Measurements from ENCODE around the gene LRRTM3. TPM values are rescaled to one million over a fixed set of nuclear protein-coding genes. Genes with fewer than 3 reads are reported as not detected.
A peak's percentile ranks its signal among the peaks of the same experiment; 100 is the strongest.

The LRRTM3 gene
- total RNA-seq, 1 experiment from 2014 or later: 0.96 TPM

DNA sequence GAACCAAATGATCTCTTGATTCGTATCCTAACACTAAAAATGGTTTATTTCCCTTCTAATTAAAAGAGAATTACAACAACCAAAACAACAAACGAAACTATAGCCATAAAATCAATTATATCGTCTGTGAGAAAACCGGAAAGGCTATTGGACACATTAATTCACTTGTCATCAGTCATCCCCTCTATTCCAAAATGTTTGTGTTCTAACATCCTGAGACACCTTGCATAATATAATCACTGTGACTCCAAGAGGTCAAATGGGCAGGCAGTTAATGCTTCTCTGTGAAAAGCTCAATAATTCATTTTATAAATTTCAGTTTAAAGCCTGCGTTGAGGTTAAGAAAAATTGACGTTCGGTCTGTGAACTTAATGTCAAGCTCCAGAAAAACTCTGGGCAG, 463 bp upstream of the LRRTM3 start:
- TF ChIP-seq, protein P1, sequence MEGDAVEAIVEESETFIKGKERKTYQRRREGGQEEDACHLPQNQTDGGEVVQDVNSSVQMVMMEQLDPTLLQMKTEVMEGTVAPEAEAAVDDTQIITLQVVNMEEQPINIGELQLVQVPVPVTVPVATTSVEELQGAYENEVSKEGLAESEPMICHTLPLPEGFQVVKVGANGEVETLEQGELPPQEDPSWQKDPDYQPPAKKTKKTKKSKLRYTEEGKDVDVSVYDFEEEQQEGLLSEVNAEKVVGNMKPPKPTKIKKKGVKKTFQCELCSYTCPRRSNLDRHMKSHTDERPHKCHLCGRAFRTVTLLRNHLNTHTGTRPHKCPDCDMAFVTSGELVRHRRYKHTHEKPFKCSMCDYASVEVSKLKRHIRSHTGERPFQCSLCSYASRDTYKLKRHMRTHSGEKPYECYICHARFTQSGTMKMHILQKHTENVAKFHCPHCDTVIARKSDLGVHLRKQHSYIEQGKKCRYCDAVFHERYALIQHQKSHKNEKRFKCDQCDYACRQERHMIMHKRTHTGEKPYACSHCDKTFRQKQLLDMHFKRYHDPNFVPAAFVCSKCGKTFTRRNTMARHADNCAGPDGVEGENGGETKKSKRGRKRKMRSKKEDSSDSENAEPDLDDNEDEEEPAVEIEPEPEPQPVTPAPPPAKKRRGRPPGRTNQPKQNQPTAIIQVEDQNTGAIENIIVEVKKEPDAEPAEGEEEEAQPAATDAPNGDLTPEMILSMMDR (conservative IDR thresholded peaks at IDR 0.05): no peak
- peaks cover 3 to 7% of the 10 kb centered on the region in 2 experiments; a peak in 3 of 5 replicates for H3K9me3 Mint-ChIP-seq
- no peak overlapping the region for H4K5ac ChIP-seq (ENCODE audit: insufficient read length, low read depth, low read length)
- peak overlapping the region in 2 of 3 experiments; percentile 83 to 91; a peak in 4 of 7 replicates for H3K27ac Mint-ChIP-seq
- no peak overlapping the region for H2AK5ac ChIP-seq (ENCODE audit: insufficient read length, low read length)
- H3K9ac ChIP-seq (ENCODE audit: extremely low read depth, insufficient read length, low read length): no peak overlapping the region
- H2BK20ac ChIP-seq (ENCODE audit: low read depth, low read length, poor library complexity, severe bottlenecking): no peak overlapping the region
- H2BK120ac ChIP-seq (ENCODE audit: low read depth, low read length, poor library complexity, severe bottlenecking): no peak overlapping the region
- no peak for DNase-seq
- peaks cover 0 to 11% (median 7%) of the 10 kb centered on the region in 3 experiments; a peak in 4 of 7 replicates for H3K36me3 Mint-ChIP-seq (ENCODE audit: insufficient read depth in 1 of 3, low read depth in 3 of 3)
- peaks cover 2% of the 10 kb centered on the region; the same call in 1 of the 2 replicates for H3K27me3 ChIP-seq (ENCODE audit: insufficient read depth, low read length)
- H3K9me3 ChIP-seq (ENCODE audit: control insufficient read depth, low read depth, low read length): no peaks in the 10 kb centered on the region
- peak overlapping the region; percentile 82 for H3K4me2 ChIP-seq (ENCODE audit: insufficient read depth, insufficient read length, low read length)
- H4K8ac ChIP-seq (replicated peaks; ENCODE audit: insufficient read length, low read depth, low read length): no peak overlapping the region
- H3K56ac ChIP-seq (ENCODE audit: insufficient read length, low read depth, low read length): no peak overlapping the region
- no peak overlapping the region for H3K27ac ChIP-seq (ENCODE audit: insufficient read length, low read depth, low read length)
- H3K14ac ChIP-seq (ENCODE audit: insufficient read depth, low read length): no peak overlapping the region
- H3K79me1 ChIP-seq (ENCODE audit: insufficient read depth, low read depth, low read length, poor library complexity, severe bottlenecking): no peaks in the 10 kb centered on the region
- peaks cover 35% of the 10 kb centered on the region for H3K27me3 Mint-ChIP-seq (ENCODE audit: low read depth)
- H4K91ac ChIP-seq (ENCODE audit: insufficient read length, low read depth, low read length): no peak overlapping the region
- peak overlapping the region; percentile 57 to 79 for H3K4me3 Mint-ChIP-seq
- H3K4me1 ChIP-seq (ENCODE audit: insufficient read depth, low read length): peaks cover 13% of the 10 kb centered on the region
- no peak overlapping the region for H2BK15ac ChIP-seq (ENCODE audit: low read depth, low read length)
- no peak overlapping the region for H2BK12ac ChIP-seq (ENCODE audit: insufficient read length, low read depth, low read length)
- no peak overlapping the region for H3K18ac ChIP-seq (ENCODE audit: insufficient read length, low read depth, low read length)
- H4K20me1 ChIP-seq (ENCODE audit: control insufficient read depth, insufficient read depth, insufficient read length): no peaks in the 10 kb centered on the region
- peaks cover 47 to 59% of the 10 kb centered on the region in 2 experiments for H3K4me1 Mint-ChIP-seq
- no peak overlapping the region for H3K23ac ChIP-seq (ENCODE audit: insufficient read length, low read depth, low read length)
- H3K4ac ChIP-seq (ENCODE audit: low read depth, low read length): no peak overlapping the region
- no peak overlapping the region for H2BK5ac ChIP-seq (ENCODE audit: insufficient read length, low read length)
- no peak overlapping the region for H3T11ph ChIP-seq (ENCODE audit: low read length)
- H3K79me2 ChIP-seq (ENCODE audit: insufficient read depth, low read length): no peaks in the 10 kb centered on the region
- no CpG with 5 or more reads among the region's 7 CpGs for WGBS (ENCODE audit: extremely low coverage, insufficient read length, low lambda C conversion rate)
- peaks cover 10% of the 10 kb centered on the region for H3K23me2 ChIP-seq (ENCODE audit: insufficient read length, low read depth, low read length, poor library complexity, severe bottlenecking)
- no peak overlapping the region for H2AFZ ChIP-seq (ENCODE audit: low read length)
